ENCODE results near the gene ATP8B1.

The ATP8B1 gene

GRCh38 chr18:57789090-57789489 is 14.0 kb downstream of the ATP8B1 start:
- no peak for TF ChIP-seq CTCF (IDR thresholded peaks at IDR 0.05; ENCODE audit: low read depth, low read length, missing control alignments)
- 0 out of 2 replicates have a peak overlapping the region, but pooled peaks have one; percentile 23 for H3K4me3 ChIP-seq (replicated peaks; ENCODE audit: low read depth, low read length)
- DNase-seq (ENCODE audit: extremely low read depth, low read depth): no peak

DNA sequence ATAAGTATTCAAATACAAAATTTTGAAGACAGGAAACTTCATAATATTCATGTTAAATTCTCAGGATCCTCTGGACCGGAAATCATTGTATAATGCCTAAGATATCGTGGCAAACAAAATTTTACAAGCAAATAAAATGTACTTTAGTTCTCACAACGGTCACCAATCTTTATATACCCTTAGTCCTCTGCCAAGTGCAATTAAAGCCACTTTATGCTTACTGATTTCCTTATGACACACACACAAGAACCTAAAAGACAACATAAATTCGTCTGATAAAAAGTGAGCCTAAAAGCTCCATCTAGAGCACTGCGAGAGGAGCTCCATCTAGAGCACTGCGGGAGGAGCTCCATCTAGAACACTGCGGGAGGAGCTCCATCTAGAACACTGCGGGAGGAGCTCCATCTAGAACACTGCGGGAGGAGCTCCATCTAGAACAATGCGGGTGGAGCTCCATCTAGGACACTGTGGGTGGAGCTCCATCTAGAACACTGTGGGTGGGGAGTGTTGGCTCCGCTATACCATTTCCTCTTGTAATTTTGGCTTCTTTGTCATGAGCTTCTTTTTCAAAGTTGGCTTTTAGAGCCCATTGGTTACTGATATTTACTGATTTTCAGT is 15.9 kb downstream of the ATP8B1 start:
- no peak for DNase-seq (ENCODE audit: extremely low read depth, low read depth)
- no peak overlapping the region for H3K4me3 ChIP-seq (replicated peaks; ENCODE audit: low read depth, low read length)
- TF ChIP-seq CTCF (IDR thresholded peaks at IDR 0.05; ENCODE audit: low read depth, low read length, missing control alignments): no peak

- H3K4me3 ChIP-seq (replicated peaks; ENCODE audit: low read depth, low read length): no peak overlapping the region
- DNase-seq (ENCODE audit: extremely low read depth, low read depth): no peak
- TF ChIP-seq CTCF (IDR thresholded peaks at IDR 0.05; ENCODE audit: low read depth, low read length, missing control alignments): no peak
Observed at GRCh38 chr18:57785751-57786437, 17.2 kb downstream of the ATP8B1 start.

- DNase-seq (ENCODE audit: extremely low read depth, low read depth): no peak
- no peak overlapping the region for H3K4me3 ChIP-seq (replicated peaks; ENCODE audit: low read depth, low read length)
- TF ChIP-seq CTCF (IDR thresholded peaks at IDR 0.05; ENCODE audit: low read depth, low read length, missing control alignments): no peak
Observed at GRCh38 chr18:57784801-57785114, 18.4 kb downstream of the ATP8B1 start.

DNA sequence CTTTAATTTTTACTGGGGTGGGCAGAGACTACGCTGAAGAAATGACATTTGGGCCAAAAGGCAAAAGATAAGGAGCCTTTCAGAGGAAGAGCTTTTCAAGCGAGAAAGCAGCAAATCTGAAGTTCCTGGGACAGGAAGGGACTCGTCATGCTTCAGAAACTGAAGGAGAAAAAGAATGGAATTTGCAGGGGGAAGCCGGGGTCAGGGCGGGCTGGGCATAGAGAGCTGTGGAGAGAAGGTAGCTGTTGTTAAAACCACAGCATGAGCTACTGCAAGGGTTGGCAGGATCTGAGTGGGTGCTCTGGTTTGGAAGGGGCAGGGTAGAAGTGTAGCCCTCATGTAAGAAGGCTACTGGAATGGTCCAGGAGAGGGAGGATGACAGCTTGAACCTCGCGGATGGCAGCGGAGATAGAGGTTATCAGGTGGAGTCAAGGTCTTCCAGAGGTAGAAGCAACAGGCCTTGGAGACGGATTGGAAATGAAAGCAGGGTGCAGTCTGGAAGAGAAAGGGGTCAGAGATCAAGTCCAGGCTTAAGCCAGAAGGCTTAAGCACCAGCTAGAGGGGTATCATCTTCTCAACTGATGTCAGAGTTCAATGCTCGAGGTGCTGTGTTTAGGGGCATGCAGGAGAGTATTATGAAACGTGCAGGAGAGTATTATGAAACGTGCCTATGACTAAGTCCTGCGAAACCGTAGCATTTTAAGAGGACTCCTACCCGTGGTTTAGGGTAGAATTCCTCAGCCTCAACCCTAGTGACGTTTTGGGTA is 18.9 kb downstream of the ATP8B1 start:
- DNase-seq (ENCODE audit: extremely low read depth, low read depth): no peak
- no peak overlapping the region for H3K4me3 ChIP-seq (replicated peaks; ENCODE audit: low read depth, low read length)
- TF ChIP-seq CTCF (IDR thresholded peaks at IDR 0.05; ENCODE audit: low read depth, low read length, missing control alignments): no peak

DNA sequence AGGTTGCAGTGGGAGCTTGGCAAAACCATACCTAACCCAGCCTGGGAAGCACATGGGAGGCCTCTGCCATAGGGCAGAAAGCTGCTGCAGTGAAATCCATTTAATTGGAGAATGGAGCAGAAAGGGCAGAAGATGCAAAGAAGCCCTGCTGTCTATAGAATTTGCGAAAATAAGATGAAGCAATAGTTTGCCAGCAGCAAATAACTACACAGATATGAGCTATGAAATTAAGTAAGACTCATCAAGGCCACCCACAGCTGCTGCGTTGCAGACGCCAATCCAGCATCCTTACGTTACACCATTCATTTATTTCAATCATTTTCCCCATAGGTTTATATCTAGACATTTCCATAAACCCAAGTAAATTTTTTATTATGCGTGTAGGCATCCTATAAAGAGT is 21.1 kb downstream of the ATP8B1 start:
- TF ChIP-seq CTCF (IDR thresholded peaks at IDR 0.05; ENCODE audit: low read depth, low read length, missing control alignments): no peak
- DNase-seq (ENCODE audit: extremely low read depth, low read depth): no peak
- no peak overlapping the region for H3K4me3 ChIP-seq (replicated peaks; ENCODE audit: low read depth, low read length)
